ENCODE measurements around the gene KBTBD4. TPM values are rescaled to one million over a fixed set of nuclear protein-coding genes. Genes with fewer than 3 reads are reported as not detected.
"Not testable (repeated sequence)": the region's sequence is repeated elsewhere in the genome, so short reads cannot be mapped to it uniquely, and the experiment has no call there.

The KBTBD4 gene
- total RNA-seq, 1 donor from 2014 or later: 15.4 TPM

DNA sequence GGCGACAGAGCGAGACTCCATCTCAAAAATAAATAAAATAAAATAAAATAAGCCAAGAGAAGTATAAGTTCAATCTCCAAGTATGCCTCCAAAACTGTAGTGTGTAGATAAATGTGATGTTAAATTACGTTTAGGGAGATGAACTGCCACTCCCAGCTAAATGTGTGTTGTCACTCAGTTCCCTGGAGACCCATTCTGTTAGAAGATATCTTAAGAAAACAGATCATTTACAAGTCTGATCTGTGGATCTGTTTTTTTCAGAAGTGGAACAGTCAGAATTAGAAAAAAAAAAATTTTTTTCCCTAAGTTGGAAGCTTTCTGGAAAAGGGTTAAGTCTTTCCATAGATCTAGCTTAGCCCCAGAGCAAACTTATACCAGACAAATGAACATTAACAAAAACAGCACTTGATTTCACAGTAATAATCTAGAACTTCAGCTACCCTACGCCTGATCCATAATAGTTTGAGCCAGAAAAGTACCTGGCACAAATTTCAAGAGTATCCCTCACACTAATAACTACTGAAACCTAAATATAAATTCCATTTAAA lies 44.0 kb downstream of the KBTBD4 start:
- DNase-seq (ENCODE audit: low read depth, low spot score): no peak
- Mint-ChIP-seq H3K4me1 (peaks cover 40% of the 10 kb centered on the region), H3K4me3 (no peak overlapping the region), H3K36me3 (ENCODE audit: low read depth) (no peaks in the 10 kb centered on the region), H3K27ac (ENCODE audit: unreplicated experiment) (peak overlapping the region; percentile 27), H3K27me3 (ENCODE audit: low read depth) (no peaks in the 10 kb centered on the region), H3K9me3 (no peaks in the 10 kb centered on the region)
- no peak for TF ChIP-seq CTCF (conservative IDR thresholded peaks at IDR 0.05)

GRCh38 chr11:47533690-47534151 lies 45.0 kb downstream of the KBTBD4 start:
- no peak for TF ChIP-seq CTCF (conservative IDR thresholded peaks at IDR 0.05)
- no peaks in the 10 kb centered on the region for H3K27me3 Mint-ChIP-seq (ENCODE audit: low read depth)
- peaks cover 31% of the 10 kb centered on the region for H3K4me1 Mint-ChIP-seq
- H3K9me3 Mint-ChIP-seq: no peaks in the 10 kb centered on the region
- no peak for DNase-seq (ENCODE audit: low read depth, low spot score)
- H3K36me3 Mint-ChIP-seq (ENCODE audit: low read depth): no peaks in the 10 kb centered on the region
- no peak overlapping the region for H3K4me3 Mint-ChIP-seq
- no peak overlapping the region for H3K27ac Mint-ChIP-seq (ENCODE audit: unreplicated experiment)

DNA sequence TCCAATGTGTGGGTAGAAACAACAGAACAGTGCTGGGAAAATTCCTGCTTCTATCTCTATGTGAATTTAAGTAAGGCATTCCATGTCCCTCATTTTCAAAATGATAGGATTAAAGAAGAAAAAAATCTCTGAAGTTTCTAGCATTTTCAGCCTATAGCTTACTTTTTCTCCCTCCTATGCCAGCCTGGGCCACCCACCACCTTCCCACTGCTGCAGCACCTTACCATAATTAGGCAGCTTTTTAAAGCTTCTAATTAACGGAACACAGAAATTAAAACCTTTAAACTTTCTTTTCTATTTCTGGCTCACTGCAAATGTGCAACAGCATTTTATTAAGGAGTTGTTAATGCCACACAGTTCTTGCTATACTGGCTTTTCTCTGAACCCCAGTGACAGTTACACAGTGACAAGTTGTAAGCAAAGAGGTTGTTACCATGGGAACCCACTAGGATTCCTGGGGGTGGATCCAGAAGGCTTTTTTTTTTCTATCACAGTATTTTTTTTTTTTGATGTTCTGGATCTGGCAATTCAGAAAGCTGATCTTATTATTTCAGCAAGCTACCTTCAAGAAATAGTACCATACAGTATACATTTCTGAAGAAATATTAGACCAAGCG lies 46.1 kb downstream of the KBTBD4 start:
- no peak for TF ChIP-seq CTCF (conservative IDR thresholded peaks at IDR 0.05)
- H3K4me1 Mint-ChIP-seq: peaks cover 28% of the 10 kb centered on the region
- peak overlapping the region; percentile 12 for H3K4me3 Mint-ChIP-seq
- H3K27me3 Mint-ChIP-seq (ENCODE audit: low read depth): no peaks in the 10 kb centered on the region
- H3K36me3 Mint-ChIP-seq (ENCODE audit: low read depth): no peaks in the 10 kb centered on the region
- no peak for DNase-seq (ENCODE audit: low read depth, low spot score)
- H3K27ac Mint-ChIP-seq (ENCODE audit: unreplicated experiment): no peak overlapping the region
- no peaks in the 10 kb centered on the region for H3K9me3 Mint-ChIP-seq

DNA sequence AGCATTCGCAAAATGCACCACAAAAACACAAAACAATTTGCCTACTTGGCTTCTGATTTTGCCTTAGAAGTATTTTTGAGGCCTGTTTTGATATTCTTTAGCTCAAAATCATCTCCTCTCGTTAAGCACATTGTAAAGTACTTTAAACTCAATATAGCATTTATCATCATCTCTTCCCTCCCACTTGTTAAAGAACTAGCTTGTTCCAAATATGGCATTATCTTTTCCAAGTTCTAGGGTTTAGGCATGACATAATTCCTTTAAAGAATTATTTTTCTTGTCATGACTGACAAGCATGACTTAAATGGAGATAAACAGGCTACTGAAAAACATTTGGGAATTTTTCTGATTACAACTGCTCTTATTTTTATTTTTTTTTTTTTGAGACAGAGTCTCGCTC lies 47.1 kb downstream of the KBTBD4 start:
- TF ChIP-seq CTCF (conservative IDR thresholded peaks at IDR 0.05): no peak
- H3K27ac Mint-ChIP-seq (ENCODE audit: unreplicated experiment): no peak overlapping the region

GRCh38 chr11:47530721-47531120 lies 48.0 kb downstream of the KBTBD4 start:
- not testable (repeated sequence) for H3K27ac Mint-ChIP-seq (ENCODE audit: unreplicated experiment); H3K4me3 Mint-ChIP-seq; H3K27me3 Mint-ChIP-seq (ENCODE audit: low read depth); H3K9me3 Mint-ChIP-seq; H3K36me3 Mint-ChIP-seq (ENCODE audit: low read depth); DNase-seq (ENCODE audit: low read depth, low spot score)
- H3K4me1 Mint-ChIP-seq: peaks cover 29% of the 10 kb centered on the region

More for the DNA sequence above, 47.1 kb downstream of the KBTBD4 start:
- Mint-ChIP-seq H3K4me3 (no peak overlapping the region), H3K27me3 (ENCODE audit: low read depth) (no peaks in the 10 kb centered on the region), H3K9me3 (no peaks in the 10 kb centered on the region), H3K36me3 (ENCODE audit: low read depth) (no peaks in the 10 kb centered on the region), H3K4me1 (peaks cover 28% of the 10 kb centered on the region)
- DNase-seq (ENCODE audit: low read depth, low spot score): no peak

DNA sequence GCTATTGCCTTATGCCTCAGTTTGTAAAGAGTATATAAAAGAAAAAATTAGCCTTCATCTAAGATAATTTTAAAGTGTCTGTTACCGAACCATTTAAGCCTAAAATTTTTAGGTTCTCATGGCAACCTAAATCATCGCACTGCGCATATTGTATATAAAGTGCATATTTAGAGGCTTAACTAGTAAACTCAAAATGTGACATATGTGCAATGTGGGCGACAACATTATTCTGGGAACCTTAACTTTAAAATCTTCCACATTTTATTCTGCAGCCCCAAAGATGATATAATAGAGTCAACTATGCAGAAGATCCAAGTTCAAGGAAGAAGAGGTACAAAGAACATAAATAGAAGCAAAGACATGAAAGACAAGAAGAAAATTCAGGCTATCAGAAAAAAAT lies 48.8 kb downstream of the KBTBD4 start:
- H3K27ac Mint-ChIP-seq (ENCODE audit: unreplicated experiment): no peak overlapping the region
- H3K4me1 Mint-ChIP-seq: peaks cover 33% of the 10 kb centered on the region
- no peak overlapping the region for H3K4me3 Mint-ChIP-seq
- no peaks in the 10 kb centered on the region for H3K36me3 Mint-ChIP-seq (ENCODE audit: low read depth)
- TF ChIP-seq CTCF (conservative IDR thresholded peaks at IDR 0.05): no peak
- no peak for DNase-seq (ENCODE audit: low read depth, low spot score)
- no peaks in the 10 kb centered on the region for H3K9me3 Mint-ChIP-seq
- H3K27me3 Mint-ChIP-seq (ENCODE audit: low read depth): no peaks in the 10 kb centered on the region
